Measurements from ENCODE around the gene LCE1F.

GRCh38 chr1:152760551-152761190, 14.3 kb upstream of the LCE1F start:
- no peak for TF ChIP-seq CTCF (IDR thresholded peaks at IDR 0.05)
- TF ChIP-seq POLR2A (IDR thresholded peaks at IDR 0.05) = no peak

Data from adrenal gland (tissue), 5 donors.